HG03196 (cell line): ENCODE results near the gene ACKR2.

Source experiments
- ATAC-seq: cut with Tn5 transposase; IDR thresholded peaks from one replicate; pipeline ENCODE4 v1.9.1; 2021; ENCODE audit not compliant: unreplicated experiment

The ACKR2 gene, protein sequence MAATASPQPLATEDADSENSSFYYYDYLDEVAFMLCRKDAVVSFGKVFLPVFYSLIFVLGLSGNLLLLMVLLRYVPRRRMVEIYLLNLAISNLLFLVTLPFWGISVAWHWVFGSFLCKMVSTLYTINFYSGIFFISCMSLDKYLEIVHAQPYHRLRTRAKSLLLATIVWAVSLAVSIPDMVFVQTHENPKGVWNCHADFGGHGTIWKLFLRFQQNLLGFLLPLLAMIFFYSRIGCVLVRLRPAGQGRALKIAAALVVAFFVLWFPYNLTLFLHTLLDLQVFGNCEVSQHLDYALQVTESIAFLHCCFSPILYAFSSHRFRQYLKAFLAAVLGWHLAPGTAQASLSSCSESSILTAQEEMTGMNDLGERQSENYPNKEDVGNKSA

DNA sequence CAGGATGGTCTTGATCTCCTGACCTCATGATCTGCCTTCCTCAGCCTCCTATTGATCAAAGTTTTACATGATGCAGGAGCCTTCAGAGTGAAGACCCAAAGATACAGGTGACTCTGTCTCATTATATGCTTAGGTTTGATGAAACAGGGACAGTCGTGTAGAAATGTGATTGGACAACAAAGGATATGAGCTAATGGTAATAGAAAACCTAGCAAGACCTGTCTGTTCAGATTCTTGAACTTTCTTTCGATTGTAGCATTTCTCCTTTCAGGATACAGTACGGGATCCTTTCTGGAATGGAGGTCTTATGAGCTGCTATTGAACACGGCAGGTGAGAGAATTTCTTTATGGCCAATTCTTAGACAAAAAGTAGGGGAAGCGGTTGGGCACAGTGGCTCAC is at the start of gene ACKR2:
ACKR2 (plus strand) TSS at position 244 of the 400 bp plus-strand sequence. CDS start 55,058 bp downstream, outside the sequence.
- no peak for ATAC-seq

GRCh38 chr3:42762046-42762724 is 47.1 kb upstream of the ACKR2 start:
- no peak for ATAC-seq

GRCh38 chr3:42763021-42763420 is 46.2 kb upstream of the ACKR2 start:
- ATAC-seq: no peak

DNA sequence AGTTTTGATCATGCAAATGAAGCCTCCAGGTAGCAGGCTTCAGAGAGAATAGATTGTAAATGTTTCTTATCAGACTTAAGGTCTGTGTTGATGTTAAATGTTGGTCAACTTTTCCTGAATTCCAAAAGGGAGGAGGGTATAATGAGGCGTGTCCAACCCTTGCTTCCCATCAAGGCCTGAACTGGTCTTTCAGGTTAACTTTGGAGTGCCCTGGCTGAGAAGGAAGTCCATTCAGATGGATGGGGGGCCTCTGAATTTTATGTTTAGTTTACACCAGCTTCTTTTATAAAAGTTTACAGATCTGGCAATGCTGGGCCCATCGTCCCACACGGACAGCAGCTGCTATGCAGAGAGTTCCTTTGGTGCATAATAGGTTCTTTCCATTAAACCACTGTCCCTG is 45.1 kb upstream of the ACKR2 start:
- ATAC-seq: no peak

GRCh38 chr3:42764561-42765295 is 44.5 kb upstream of the ACKR2 start:
- ATAC-seq: no peak

- ATAC-seq: no peak
Measured at GRCh38 chr3:42769477-42770131, 39.6 kb upstream of the ACKR2 start.

DNA sequence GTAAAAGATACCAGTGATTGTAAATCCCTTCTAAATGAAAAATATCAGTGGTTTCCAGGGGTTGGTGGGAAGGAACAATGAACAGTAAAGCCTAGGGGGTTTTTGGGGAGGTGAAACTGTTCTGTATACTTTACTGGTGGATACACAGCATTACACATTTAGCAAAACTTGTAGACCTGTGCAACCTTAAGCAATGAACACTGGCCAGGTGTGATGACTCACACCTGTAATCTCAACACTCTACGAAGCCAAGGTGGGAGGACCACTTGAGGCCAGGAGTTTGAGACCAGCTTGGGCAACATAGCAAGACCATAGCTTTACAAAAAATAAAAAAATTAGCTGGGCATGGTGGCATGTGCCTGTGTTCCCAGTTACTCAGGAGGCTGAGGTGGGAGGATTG is 38.0 kb upstream of the ACKR2 start:
- ATAC-seq: no peak

DNA sequence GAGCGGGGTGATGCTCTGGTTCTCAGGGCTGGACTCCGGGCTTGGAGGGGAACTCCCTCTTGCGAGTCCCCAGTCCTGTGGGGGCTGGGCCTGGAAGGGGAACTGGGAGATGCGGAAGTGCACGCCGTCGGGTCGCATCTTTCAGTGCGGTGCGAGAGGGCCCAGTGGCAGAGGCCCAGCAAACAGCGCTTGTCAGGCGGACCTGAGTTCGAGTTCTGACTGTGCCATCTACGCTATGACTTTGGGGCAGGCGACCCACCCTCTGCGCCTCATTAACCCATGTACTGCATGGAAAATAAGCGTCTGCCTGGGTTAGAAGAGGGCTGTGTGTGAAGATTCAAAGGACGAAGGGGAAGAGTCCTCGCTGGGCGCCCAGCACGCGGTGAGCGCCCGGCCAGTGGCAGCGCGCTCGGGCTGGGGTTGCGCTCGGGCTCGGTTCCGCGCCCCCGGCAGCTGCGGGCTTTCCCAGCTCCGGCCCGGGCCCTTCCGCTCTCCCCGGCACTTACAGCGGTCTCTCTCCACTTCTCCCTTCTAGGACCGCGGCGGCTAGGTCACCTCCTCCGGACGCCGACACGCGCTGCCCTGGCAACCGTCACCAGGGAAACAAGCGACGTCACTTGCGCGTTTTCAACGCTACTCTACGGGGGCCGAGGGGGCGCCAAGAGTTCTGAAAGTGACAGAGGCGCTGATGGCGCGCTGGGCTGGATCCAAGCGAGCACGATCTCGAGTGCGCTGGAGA is 36.4 kb upstream of the ACKR2 start, which contains the start of gene CCDC13:
CCDC13 (minus strand) TSS at position 584 of the 739 bp plus-strand sequence. CDS start 14,908 bp downstream, outside the sequence.
- ATAC-seq: peak; percentile 96

GRCh38 chr3:42773409-42773751 is 35.9 kb upstream of the ACKR2 start:
- ATAC-seq: peak; percentile 4

GRCh38 chr3:42778644-42779043 is 30.6 kb upstream of the ACKR2 start:
- no peak for ATAC-seq

GRCh38 chr3:42780398-42780797 is 28.8 kb upstream of the ACKR2 start:
- no peak for ATAC-seq

DNA sequence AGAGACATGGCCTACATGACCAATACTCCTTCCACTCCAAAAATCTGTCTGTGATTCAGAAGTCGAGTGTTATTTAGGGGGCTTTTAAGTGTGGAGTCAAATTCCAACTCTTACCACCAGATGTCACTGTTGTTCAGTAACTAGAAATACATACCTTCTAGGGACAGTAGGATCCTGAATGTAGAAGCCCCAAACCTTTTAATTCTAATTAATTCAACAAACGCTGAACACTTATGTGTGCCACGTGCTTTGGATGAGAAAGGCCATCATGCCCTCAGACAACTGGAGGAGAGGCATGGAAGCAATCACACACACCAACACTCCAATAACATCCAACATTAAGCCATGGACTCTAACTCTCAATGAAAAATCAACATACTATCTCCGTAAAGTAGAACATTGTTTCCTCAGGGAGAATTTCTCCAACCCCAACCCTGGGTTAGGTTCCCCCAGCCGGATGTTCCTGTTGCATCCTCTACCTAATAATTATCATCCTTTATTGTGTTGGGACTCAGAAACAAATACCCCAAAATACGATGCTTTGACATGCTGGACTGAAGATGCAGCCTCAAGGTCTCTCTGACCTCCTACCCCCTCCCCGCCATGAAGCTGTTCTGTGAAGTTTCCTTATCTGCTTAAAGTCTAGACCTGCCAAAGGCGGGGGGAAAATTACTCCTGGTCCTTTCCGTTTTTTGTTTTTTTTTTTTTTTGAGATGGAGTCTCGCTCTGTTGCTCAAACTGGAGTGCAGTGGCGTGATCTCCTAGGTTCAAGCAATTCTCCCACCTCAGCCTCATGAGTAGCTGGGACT is 28.1 kb upstream of the ACKR2 start:
- ATAC-seq: peak; percentile 69

DNA sequence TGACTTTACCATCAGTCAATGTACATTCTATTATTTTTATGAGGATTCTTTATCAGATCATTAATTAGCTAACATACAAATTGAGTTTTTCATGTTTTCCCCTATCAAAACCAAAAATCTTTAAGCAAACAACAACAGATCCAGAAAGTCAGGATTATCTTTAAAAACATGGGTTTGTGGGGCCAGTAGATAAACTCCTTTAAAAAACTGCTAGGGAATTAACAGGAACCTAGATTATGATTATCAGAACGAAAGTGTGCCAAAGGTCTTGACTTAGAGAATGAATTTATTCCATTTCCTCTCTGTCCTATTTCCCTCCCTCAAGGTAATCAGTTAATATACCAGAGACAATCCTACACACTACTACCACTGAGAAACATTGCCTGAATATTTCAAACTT is 23.0 kb upstream of the ACKR2 start:
- ATAC-seq: no peak

DNA sequence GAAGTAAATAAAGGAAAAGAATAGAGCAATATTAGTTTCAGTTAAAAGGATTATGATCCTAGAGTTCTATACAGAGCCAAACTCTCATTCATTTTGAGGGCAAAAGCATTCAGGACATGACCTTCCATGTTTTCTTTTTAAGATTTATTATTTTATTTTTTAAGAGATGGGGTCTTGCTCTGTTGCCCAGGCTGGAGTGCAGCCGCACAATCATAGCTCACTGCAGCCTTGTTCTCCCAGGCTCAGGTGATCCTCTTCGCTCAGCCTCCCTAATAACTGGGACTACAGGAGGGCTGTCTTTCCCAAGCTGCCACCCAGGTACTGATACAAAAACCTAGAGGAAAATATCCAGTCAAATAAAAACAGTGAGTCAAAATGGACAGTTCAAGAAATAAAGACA is 22.6 kb upstream of the ACKR2 start:
- no peak for ATAC-seq

DNA sequence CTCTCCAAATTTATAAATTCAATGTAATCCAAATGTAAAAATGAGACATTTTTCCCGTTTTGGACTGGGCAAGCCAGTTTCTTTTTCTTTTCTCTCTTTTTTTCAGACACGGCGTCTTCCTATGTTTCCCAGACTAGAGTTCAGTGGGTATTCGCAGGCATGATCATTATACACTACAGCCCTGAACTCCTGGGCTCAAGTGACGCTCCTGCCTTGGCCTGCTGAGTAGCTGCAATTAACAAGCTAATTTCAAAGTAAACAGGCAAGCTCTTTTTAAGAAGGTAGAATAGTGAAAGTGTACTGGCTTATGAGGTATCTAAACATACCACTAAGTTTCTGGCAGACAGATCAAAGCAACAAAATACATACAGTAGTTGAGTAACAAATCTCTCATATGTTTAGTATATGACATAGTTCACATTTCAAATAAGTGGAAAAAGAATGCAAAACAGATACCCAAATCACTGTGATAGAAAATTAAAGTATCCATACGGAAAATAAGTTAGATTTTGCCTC is 18.5 kb upstream of the ACKR2 start:
- no peak for ATAC-seq

DNA sequence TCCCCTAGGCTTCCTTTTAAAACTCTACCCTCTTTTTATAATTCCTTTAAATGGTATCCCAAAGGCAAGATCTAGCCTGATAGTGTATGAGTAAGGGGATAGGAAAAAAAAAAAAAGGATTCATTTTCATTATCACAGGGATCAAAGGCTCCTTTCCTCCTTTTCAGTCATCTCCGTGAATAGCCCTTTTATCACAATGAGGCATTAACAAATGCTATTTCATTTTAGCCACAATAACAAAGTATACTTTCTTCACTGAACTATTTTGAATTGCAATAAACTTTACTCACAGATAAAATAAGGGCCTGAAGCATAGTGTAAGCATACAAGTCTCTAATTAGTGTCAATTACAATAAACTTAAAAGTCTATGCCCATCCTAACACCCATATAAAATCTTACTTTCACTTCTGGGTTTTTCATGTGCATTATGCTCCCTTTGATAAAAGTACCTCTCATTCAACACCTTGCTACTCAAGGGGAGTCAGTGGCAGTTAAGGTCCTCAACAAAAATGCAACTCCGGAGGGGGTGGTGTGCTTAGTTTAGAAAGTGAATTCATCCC is 13.5 kb upstream of the ACKR2 start:
- no peak for ATAC-seq

DNA sequence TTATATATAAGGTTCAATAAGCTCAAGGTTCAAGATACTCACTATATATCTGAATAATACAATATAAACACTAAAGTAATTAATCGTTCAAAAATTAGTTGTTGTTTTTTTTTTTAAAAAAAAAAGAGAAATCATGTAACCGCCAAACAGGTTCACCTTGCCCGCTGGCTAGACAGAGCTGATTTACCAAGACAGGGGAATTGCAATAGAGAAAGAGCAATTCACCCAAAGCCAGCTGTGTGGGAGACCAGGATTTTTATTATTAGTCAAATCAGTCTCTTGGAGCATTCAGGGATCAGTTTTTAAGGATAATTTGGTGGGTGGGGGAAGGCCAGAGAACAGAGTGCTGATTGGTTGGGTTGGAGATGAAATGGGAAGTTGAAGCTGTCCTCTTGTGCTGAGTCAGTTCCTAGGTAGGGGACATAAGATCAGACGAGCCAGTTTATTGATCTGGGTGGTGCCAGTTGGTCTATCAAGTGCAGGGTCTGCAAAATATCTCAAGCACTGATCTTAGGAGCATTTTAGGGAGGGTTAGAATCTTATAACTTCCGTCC is 12.8 kb upstream of the ACKR2 start:
- no peak for ATAC-seq

DNA sequence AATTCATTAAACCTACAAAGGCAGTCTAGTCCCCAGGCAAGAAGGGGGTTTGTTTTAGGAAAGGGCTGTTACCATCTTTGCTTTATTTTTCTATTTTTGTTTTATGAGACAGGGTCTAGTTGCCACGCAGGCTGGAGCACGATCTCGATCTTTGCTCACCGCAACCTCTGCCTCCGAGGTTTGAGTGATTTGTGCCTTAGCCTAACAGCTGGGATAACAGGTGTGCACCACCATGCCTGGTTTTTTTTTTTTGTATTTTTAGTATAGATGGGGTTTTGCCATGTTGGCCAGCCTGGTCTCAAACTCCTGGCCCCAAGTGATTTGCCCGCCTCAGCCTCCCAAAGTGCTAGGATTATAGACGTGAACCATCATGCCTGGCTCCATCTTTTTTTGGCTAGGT is 9.9 kb upstream of the ACKR2 start:
- no peak for ATAC-seq

- no peak for ATAC-seq
Measured at GRCh38 chr3:42800251-42800650, 9.0 kb upstream of the ACKR2 start.
